ENCODE data around the gene PSKH1. TPM values are rescaled to one million over a fixed set of nuclear protein-coding genes. Genes with fewer than 3 reads are reported as not detected.

Gene PSKH1
- total RNA-seq, result 10 to 100 TPM; 14.8 to 31.4 (median 28.1) TPM
- 15.1 TPM for total RNA-seq (2013)
- total RNA-seq, result 7.0 to 35.6 (median 20.8) reads per million in 29 experiments

DNA sequence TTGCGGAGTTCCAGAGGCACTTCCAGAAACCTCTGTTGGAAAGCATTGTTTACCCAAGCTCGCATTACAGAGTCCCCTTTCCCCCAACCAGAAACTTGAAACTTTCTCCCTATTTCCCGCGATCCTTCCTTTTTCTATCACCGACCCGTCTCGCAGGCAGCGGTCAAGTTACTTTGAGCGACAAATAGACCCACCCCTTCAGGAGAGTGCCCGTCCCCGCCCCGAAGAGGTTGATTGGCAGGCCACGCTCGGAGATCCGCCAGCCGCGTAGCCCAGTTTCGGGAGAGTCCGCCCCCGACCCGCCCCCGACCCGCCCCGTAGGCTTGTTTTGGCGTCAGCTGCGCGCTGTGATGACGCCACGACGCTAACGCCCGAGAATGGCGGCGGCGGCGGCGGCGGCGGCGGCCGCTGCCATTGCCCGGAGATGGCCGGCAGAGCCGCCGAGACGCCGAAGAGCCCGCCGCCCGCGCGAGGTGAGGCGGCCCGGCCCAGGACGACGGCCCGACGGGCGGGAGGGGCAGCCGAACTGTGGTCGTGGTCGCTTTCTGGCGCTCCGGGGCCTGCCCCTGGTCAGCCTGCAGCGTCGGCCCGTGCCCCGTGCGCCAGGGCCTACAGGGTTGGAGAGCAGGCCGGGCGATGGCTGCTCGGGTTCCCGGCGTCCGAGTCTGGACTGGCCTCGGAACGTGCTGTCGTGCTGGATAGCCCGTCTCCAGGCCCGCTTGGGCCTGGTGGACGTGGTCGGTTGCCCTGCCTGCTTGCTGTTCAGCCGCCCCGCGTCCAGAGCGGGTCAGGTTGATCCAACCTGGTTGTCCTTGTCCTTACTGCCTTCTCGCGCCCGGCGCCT, at the start of gene PSKH1:
PSKH1 (plus strand) TSS at position 356 of the 844 bp plus-strand sequence. CDS start 15,496 bp downstream, outside the sequence.
- peak within 1 kb of the TSS; percentile 85 for H3K27ac ChIP-seq (ENCODE audit: low read length)
- peak; percentile 97 to 98 (median 98) for ATAC-seq (replicated peaks in 1 of 4)
- peaks cover 0 to 3% of the 10 kb centered on the region in 2 donors for H3K36me3 ChIP-seq (ENCODE audit: control insufficient read depth in 2 of 2, extremely low read depth in 1 of 2, insufficient read depth in 1 of 2, low read length in 1 of 2)
- DNase-seq, result peak; percentile 79 to 96 (median 91)
- peaks cover 14 to 27% of the 10 kb centered on the region in 2 experiments for H3K4me1 ChIP-seq (ENCODE audit: control insufficient read depth in 1 of 2, extremely low read depth in 1 of 2, insufficient read depth in 2 of 2, low read length in 2 of 2)
- H3K4me3 ChIP-seq (ENCODE audit: control insufficient read depth in 1 of 2, extremely low read depth in 1 of 2, low read length in 1 of 2), result peak within 1 kb of the TSS; percentile 87 to 95
- H3K27me3 ChIP-seq (replicated peaks in 1 of 2; ENCODE audit: control insufficient read depth in 2 of 2, extremely low read depth in 1 of 2, insufficient read depth in 2 of 2, low read length in 1 of 2), result no peaks in the 10 kb centered on the region
- CTCF ChIA-PET, result interaction anchor here in 1 of 2 donors (0.6 to 1.3 kb wide), 3 partner anchors 9 to 148 kb away, joined by 3 to 6 read pairs (median 4); no protein-coding TSS in a partner anchor
- POLR2A ChIA-PET, result interaction anchor here in 1 of 2 donors (0.6 to 1.2 kb wide), 3 partner anchors 43 to 86 kb away, joined by 8 to 10 read pairs (median 9); no protein-coding TSS in a partner anchor
- Mint-ChIP-seq H3K4me3 (peak within 1 kb of the TSS; percentile 90 to 96 (median 95)), H3K4me1 (peaks cover 40 to 50% (median 45%) of the 10 kb centered on the region in 3 donors), H3K36me3 (peaks cover 4% of the 10 kb centered on the region), H3K9me3 (no peaks in the 10 kb centered on the region), H3K27ac (peak within 1 kb of the TSS; percentile 87 to 91), H3K27me3 (no peaks in the 10 kb centered on the region)
- no peaks in the 10 kb centered on the region for H3K9me3 ChIP-seq
- WGBS (ENCODE audit: insufficient coverage), result under 1% methylated on average over 88 of the region's 90 CpGs

DNA sequence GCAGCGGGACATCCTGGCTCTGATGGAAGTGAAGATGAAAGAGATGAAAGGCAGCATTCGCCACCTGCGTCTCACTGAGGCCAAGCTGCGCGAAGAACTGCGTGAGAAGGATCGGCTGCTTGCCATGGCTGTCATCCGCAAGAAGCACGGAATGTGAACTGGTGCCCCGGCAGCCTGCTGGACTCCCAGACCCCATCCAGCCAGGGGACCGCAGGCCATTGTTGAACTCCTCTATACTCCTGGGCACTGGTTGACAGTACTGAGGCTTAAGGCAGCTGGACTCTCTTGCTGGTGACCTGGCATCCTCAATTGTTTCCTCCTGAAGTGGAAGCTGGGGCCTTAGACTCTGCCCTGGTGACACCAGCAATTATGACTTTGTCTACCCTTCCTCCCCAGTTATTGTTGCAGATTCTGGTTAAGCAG, 49.7 kb upstream of the PSKH1 start:
- peak overlapping the region; percentile 94 to 97 (median 96) for H3K4me3 Mint-ChIP-seq
- Histone ChIP-seq H3K27ac (ENCODE audit: low read length) (peak overlapping the region; percentile 48), H3K36me3 (ENCODE audit: control insufficient read depth in 2 of 2, extremely low read depth in 1 of 2, insufficient read depth in 1 of 2, low read length in 1 of 2) (no peaks in the 10 kb centered on the region), H3K4me1 (ENCODE audit: control insufficient read depth in 1 of 2, extremely low read depth in 1 of 2, insufficient read depth in 2 of 2, low read length in 2 of 2) (peaks cover 38 to 58% of the 10 kb centered on the region in 2 experiments), H3K27me3 (replicated peaks in 1 of 2; ENCODE audit: control insufficient read depth in 2 of 2, extremely low read depth in 1 of 2, insufficient read depth in 2 of 2, low read length in 1 of 2) (no peaks in the 10 kb centered on the region), H3K9me3 (no peaks in the 10 kb centered on the region), H3K4me3 (ENCODE audit: control insufficient read depth in 1 of 2, extremely low read depth in 1 of 2, low read length in 1 of 2) (peak overlapping the region; percentile 78 to 97)
- ATAC-seq (replicated peaks in 1 of 4) (peak in 2 of 4 experiments; percentile 1 to 4), DNase-seq (peak in 4 of 35 experiments; percentile 52 to 69 (median 56))
- peak overlapping the region; percentile 96 to 97 for H3K27ac Mint-ChIP-seq
- no peaks in the 10 kb centered on the region for H3K9me3 Mint-ChIP-seq
- no peaks in the 10 kb centered on the region for H3K36me3 Mint-ChIP-seq
- peaks cover 38 to 47% (median 46%) of the 10 kb centered on the region in 3 donors for H3K4me1 Mint-ChIP-seq
- ChIA-PET POLR2A (interaction anchor here in 1 of 2 donors (0.7 kb wide), 1 partner anchor 35 kb away, joined by 5 read pairs; no protein-coding TSS in a partner anchor), CTCF (interaction anchor here (0.6 to 1.1 kb wide), 3 partner anchors 24 to 36 kb away, joined by 3 to 4 read pairs (median 3); partner anchors contain the start of gene TSNAXIP1 (in 1 of the 2))
- no peaks in the 10 kb centered on the region for H3K27me3 Mint-ChIP-seq
- 0% methylated on average over 10 of the region's 11 CpGs for WGBS (ENCODE audit: insufficient coverage)

DNA sequence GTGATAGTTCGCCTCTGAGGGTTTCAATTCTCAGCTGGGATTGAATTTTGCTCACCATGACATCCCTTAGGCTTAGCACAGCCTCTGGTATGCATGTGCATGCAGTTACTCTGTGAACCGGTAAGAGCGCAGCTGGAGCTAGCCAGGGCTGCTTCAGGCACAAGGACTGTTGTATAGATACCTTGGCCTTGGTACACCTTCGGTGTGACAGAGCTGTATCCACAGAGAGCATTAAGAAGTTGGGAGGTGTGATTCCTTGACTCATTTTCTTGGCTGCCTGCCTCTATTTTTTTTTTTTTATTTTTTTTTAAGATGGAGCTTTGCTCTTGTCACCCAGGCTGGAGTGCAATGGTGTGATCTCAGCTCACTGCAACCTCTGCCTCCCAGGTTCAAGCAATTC, 48.6 kb upstream of the PSKH1 start:
- peak overlapping the region; percentile 48 for H3K27ac ChIP-seq (ENCODE audit: low read length)
- WGBS (ENCODE audit: insufficient coverage), result 100% methylated on average over 1 of the region's 4 CpGs
- no peak for ATAC-seq (replicated peaks in 1 of 4)

DNA sequence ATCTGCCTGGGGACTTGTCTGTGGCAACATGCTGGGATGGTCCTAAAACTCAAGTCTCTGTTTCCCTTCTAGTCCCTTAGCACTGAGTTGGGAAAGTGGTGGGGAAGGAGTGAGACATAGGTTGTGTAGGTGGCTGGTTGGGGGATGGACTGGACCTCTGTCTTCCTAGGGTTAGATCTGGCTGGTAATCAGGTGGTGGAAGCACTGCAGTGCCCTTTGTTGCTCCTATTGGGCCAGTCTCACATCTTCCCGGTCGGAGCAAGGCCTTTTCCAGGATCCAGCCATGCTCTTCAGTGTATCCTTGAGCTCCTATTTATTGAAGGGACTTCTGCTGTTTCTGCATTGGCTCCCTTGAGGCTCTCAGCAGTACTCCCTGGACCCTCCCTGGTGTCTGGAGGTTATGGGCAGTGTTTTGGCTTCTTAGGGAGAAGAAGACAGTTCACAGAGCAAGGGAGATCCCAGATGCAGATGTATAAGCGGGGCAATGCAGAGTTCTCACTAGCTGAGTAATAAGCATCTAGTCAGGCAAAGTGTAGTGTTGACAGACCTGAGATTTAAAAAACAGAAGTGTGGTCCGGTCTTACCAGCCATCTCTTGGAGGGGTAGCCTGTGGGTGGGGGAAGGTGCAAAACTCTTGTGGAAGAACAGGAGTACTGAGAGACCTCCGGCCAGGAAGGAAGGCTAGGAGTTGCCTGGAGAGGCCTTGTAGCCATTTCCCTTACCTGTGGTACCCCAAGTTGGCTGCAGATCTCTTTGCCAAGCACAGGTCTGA, 47.6 kb upstream of the PSKH1 start:
- peaks cover 51 to 55% (median 54%) of the 10 kb centered on the region in 3 donors for H3K4me1 Mint-ChIP-seq
- Histone ChIP-seq H3K4me3 (ENCODE audit: control insufficient read depth in 1 of 2, extremely low read depth in 1 of 2, low read length in 1 of 2) (peak overlapping the region; percentile 77 to 80), H3K9me3 (no peaks in the 10 kb centered on the region), H3K27ac (ENCODE audit: low read length) (peak overlapping the region; percentile 67), H3K4me1 (ENCODE audit: control insufficient read depth in 1 of 2, extremely low read depth in 1 of 2, insufficient read depth in 2 of 2, low read length in 2 of 2) (peaks cover 38 to 66% of the 10 kb centered on the region in 2 experiments), H3K27me3 (replicated peaks in 1 of 2; ENCODE audit: control insufficient read depth in 2 of 2, extremely low read depth in 1 of 2, insufficient read depth in 2 of 2, low read length in 1 of 2) (no peaks in the 10 kb centered on the region), H3K36me3 (ENCODE audit: control insufficient read depth in 2 of 2, extremely low read depth in 1 of 2, insufficient read depth in 1 of 2, low read length in 1 of 2) (peaks cover 2% of the 10 kb centered on the region in 2 donors)
- H3K36me3 Mint-ChIP-seq, result no peaks in the 10 kb centered on the region
- ChIA-PET POLR2A (no interaction called here), CTCF (interaction anchor here in 1 of 2 donors (0.6 to 1.5 kb wide), 5 partner anchors 11 to 598 kb away, joined by 3 to 5 read pairs (median 4); partner anchors contain the start of genes RANBP10 and TSNAXIP1)
- DNase-seq (peak in 1 of 35 experiments; percentile 17), ATAC-seq (replicated peaks in 1 of 4) (no peak)
- H3K9me3 Mint-ChIP-seq, result no peaks in the 10 kb centered on the region
- peak overlapping the region; percentile 84 to 97 (median 84) for H3K4me3 Mint-ChIP-seq
- 80% methylated on average over 4 of the region's 5 CpGs for WGBS (ENCODE audit: insufficient coverage)
- no peaks in the 10 kb centered on the region for H3K27me3 Mint-ChIP-seq
- H3K27ac Mint-ChIP-seq, result peak overlapping the region; percentile 90 to 92

More for the DNA sequence above, 48.6 kb upstream of the PSKH1 start:
- H3K27me3 Mint-ChIP-seq, result no peaks in the 10 kb centered on the region
- H3K4me3 ChIP-seq (ENCODE audit: control insufficient read depth in 1 of 2, extremely low read depth in 1 of 2, low read length in 1 of 2), result no peak overlapping the region
- H3K27ac Mint-ChIP-seq, result peak overlapping the region; percentile 96 to 97
- peak overlapping the region; percentile 94 to 97 (median 96) for H3K4me3 Mint-ChIP-seq
- H3K4me1 ChIP-seq (ENCODE audit: control insufficient read depth in 1 of 2, extremely low read depth in 1 of 2, insufficient read depth in 2 of 2, low read length in 2 of 2), result peaks cover 38 to 66% of the 10 kb centered on the region in 2 experiments
- no peak for DNase-seq
- H3K9me3 Mint-ChIP-seq, result no peaks in the 10 kb centered on the region
- ChIA-PET CTCF (interaction anchor here (0.5 to 1.5 kb wide), 7 partner anchors 12 to 286 kb away, joined by 3 to 5 read pairs (median 4); partner anchors contain the start of genes RANBP10 (in 1 of the 2) and TSNAXIP1 (in 1 of the 2)), POLR2A (interaction anchor here in 1 of 2 donors (0.6 kb wide), 1 partner anchor 323 kb away, joined by 6 read pairs; no protein-coding TSS in a partner anchor)
- no peaks in the 10 kb centered on the region for H3K9me3 ChIP-seq
- H3K36me3 ChIP-seq (ENCODE audit: control insufficient read depth in 2 of 2, extremely low read depth in 1 of 2, insufficient read depth in 1 of 2, low read length in 1 of 2), result no peaks in the 10 kb centered on the region
- no peaks in the 10 kb centered on the region for H3K27me3 ChIP-seq (replicated peaks in 1 of 2; ENCODE audit: control insufficient read depth in 2 of 2, extremely low read depth in 1 of 2, insufficient read depth in 2 of 2, low read length in 1 of 2)
- H3K36me3 Mint-ChIP-seq, result no peaks in the 10 kb centered on the region
- H3K4me1 Mint-ChIP-seq, result peaks cover 42 to 53% (median 51%) of the 10 kb centered on the region in 3 donors

DNA sequence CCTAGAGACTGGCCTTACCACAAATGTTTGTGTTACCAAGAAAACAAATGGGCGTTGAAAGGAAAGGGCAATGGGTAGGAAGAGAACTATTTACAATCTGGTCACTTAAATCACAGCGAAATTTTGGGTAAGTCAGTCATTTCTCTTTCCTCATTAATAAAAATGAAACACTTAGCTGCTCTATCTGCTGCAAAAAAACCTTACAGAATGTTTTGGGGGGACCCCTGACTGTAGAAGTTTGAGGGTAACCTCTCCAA, 47.1 kb upstream of the PSKH1 start:
- Mint-ChIP-seq H3K27ac (peak overlapping the region; percentile 90 to 92), H3K27me3 (no peaks in the 10 kb centered on the region), H3K9me3 (no peaks in the 10 kb centered on the region), H3K4me3 (peak overlapping the region; percentile 84 to 97 (median 84)), H3K36me3 (no peaks in the 10 kb centered on the region), H3K4me1 (peaks cover 51 to 55% (median 54%) of the 10 kb centered on the region in 3 donors)
- POLR2A ChIA-PET, result no interaction called here
- peak overlapping the region; percentile 67 for H3K27ac ChIP-seq (ENCODE audit: low read length)
- peak overlapping the region; percentile 77 to 80 for H3K4me3 ChIP-seq (ENCODE audit: control insufficient read depth in 1 of 2, extremely low read depth in 1 of 2, low read length in 1 of 2)
- CTCF ChIA-PET, result interaction anchor here in 1 of 2 donors (0.7 to 1.5 kb wide), 3 partner anchors 30 to 598 kb away, joined by 3 to 5 read pairs (median 4); partner anchors contain the start of genes RANBP10 and TSNAXIP1
- no peaks in the 10 kb centered on the region for H3K27me3 ChIP-seq (replicated peaks in 1 of 2; ENCODE audit: control insufficient read depth in 2 of 2, extremely low read depth in 1 of 2, insufficient read depth in 2 of 2, low read length in 1 of 2)
- ATAC-seq (replicated peaks in 1 of 4), result no peak
- no CpG with 5 or more reads among the region's 2 CpGs for WGBS (ENCODE audit: insufficient coverage)
- no peak for DNase-seq
- H3K36me3 ChIP-seq (ENCODE audit: control insufficient read depth in 2 of 2, extremely low read depth in 1 of 2, insufficient read depth in 1 of 2, low read length in 1 of 2), result peaks cover 2 to 6% of the 10 kb centered on the region in 2 donors
- no peaks in the 10 kb centered on the region for H3K9me3 ChIP-seq
- peaks cover 38 to 66% of the 10 kb centered on the region in 2 experiments for H3K4me1 ChIP-seq (ENCODE audit: control insufficient read depth in 1 of 2, extremely low read depth in 1 of 2, insufficient read depth in 2 of 2, low read length in 2 of 2)

All from T-cell (primary cell).